Endodermal cell (in vitro differentiated cells): ENCODE measurements around the gene PRR9. TPM values are rescaled to one million over a fixed set of nuclear protein-coding genes. Genes with fewer than 3 reads are reported as not detected.

Experiments
- DNase-seq: peaks from one replicate; pipeline ENCODE4 v3.0.0-alpha.2; 2017
- H3K27ac ChIP-seq: 2 replicates; pipeline ENCODE4 v1.5.1; 2013; ENCODE audit warnings: mild to moderate bottlenecking, low read depth, low read length, moderate library complexity
- H3K27me3 ChIP-seq: 2 replicates; pipeline ENCODE4 v1.6.1; 2013; ENCODE audit warnings: mild to moderate bottlenecking, low read length, moderate library complexity; ENCODE audit not compliant: insufficient read depth, control insufficient read depth, poor library complexity, severe bottlenecking
- H3K36me3 ChIP-seq: 2 replicates; pipeline ENCODE4 v1.7.0; 2013; ENCODE audit warnings: mild to moderate bottlenecking, low read length, moderate library complexity; ENCODE audit not compliant: control insufficient read depth, insufficient read depth
- H3K4me1 ChIP-seq: one replicate; pipeline ENCODE4 v1.7.0; 2013; ENCODE audit warnings: low read length; ENCODE audit not compliant: control insufficient read depth, insufficient read depth
- H3K4me3 ChIP-seq: 2 replicates; pipeline ENCODE4 v1.5.1; 2013; ENCODE audit warnings: mild to moderate bottlenecking, low read length, moderate library complexity
- H3K9ac ChIP-seq: 2 replicates; pipeline ENCODE4 v1.6.1; 2013; ENCODE audit warnings: mild to moderate bottlenecking, low read length, moderate library complexity; ENCODE audit not compliant: poor library complexity, severe bottlenecking; ENCODE audit errors: extremely low read depth
- H3K9me3 ChIP-seq: 2 replicates; pipeline ENCODE4 v1.6.1; 2013; ENCODE audit warnings: mild to moderate bottlenecking, low read length, moderate library complexity; ENCODE audit not compliant: control insufficient read depth
- H3K27ac Mint-ChIP-seq: 2 replicates; pipeline ENCODE4 v1.8.0; 2020; ENCODE audit warnings: mixed read lengths
- H3K27me3 Mint-ChIP-seq: 2 replicates; pipeline ENCODE4 v1.8.0; 2021; ENCODE audit warnings: mild to moderate bottlenecking, mixed read lengths; ENCODE audit not compliant: insufficient read depth
- H3K36me3 Mint-ChIP-seq: 2 replicates; pipeline ENCODE4 v1.8.0; 2020; ENCODE audit warnings: low read depth, mixed read lengths
- H3K4me1 Mint-ChIP-seq: 2 replicates; pipeline ENCODE4 v1.8.0; 2020; ENCODE audit warnings: mixed read lengths
- H3K4me3 Mint-ChIP-seq: 2 replicates; pipeline ENCODE4 v1.8.0; 2020; ENCODE audit warnings: mild to moderate bottlenecking, moderate library complexity, mixed read lengths
- H3K9me3 Mint-ChIP-seq: 2 replicates; pipeline ENCODE4 v1.8.0; 2020; ENCODE audit warnings: mild to moderate bottlenecking, mixed read lengths
- CTCF ChIP-seq: fragments of 200-600 bp; sonication (generic); conservative IDR thresholded peaks from 2 replicates; pipeline ENCODE4 v1.5.0; 2021; ENCODE audit warnings: antibody characterized with exemption, mild to moderate bottlenecking
- WGBS, 2 experiments: methylation state at CpG; one replicate each; pipeline versions ENCODE4 v1.1.5 to v1.1.7; 2013; ENCODE audit warnings: missing lambda C conversion rate in 2 of 2, mixed read lengths in 1 of 2; ENCODE audit not compliant: insufficient coverage in 1 of 2, insufficient read length in 1 of 2; 5-methylcytosine and 5-hydroxymethylcytosine counted together
- total RNA-seq, 2 donors: library from RNA; stranded (reverse); fragmentation: NEBNext Ultra II Directional in 1 of 2; extraction: Animal tissue kit (Norgen Biotek cat#: 25700) in 1 of 2; gene quantifications; 2 replicates in 1 of 2; 3 replicates in 1 of 2; pipeline ENCODE4 v1.2.1, GENCODE V29; 2021

PRR9 gene
- total RNA-seq, 2 donors from 2014 or later: not detected

DNA sequence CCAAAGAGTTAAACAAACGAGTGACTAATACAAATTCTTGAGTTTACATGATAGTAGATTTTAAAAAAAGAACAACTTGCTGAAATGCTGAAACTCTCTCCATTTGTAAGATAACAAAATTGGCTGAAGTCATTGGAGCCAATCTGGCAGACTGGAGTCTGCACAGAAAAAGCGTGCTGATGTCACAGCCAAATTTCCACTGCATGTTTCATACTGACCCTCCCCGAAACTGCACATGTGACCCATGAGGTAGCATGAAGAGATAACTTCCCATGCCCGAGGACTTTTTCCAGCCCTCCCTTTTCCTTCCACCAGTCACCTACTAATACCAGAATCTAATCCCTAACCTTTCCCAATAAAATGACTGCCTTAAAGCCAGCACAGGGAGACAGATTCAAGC lies 15.4 kb upstream of the PRR9 start:
- 74 to 80% methylated on average over 1 to 4 of the region's 4 CpGs for WGBS, 2 experiments
- no peak for DNase-seq
- Mint-ChIP-seq H3K36me3 (no peaks in the 10 kb centered on the region), H3K27me3 (peaks cover 13% of the 10 kb centered on the region), H3K27ac (no peak overlapping the region), H3K4me3 (no peak overlapping the region), H3K4me1 (no peaks in the 10 kb centered on the region), H3K9me3 (no peaks in the 10 kb centered on the region)
- no peaks in the 10 kb centered on the region for H3K4me1 ChIP-seq
- no peak overlapping the region for H3K27ac ChIP-seq
- no peak for TF ChIP-seq CTCF
- no peaks in the 10 kb centered on the region for H3K9me3 ChIP-seq
- H3K36me3 ChIP-seq: no peaks in the 10 kb centered on the region
- no peak overlapping the region for H3K4me3 ChIP-seq
- H3K9ac ChIP-seq: no peak overlapping the region
- H3K27me3 ChIP-seq: no peaks in the 10 kb centered on the region

DNA sequence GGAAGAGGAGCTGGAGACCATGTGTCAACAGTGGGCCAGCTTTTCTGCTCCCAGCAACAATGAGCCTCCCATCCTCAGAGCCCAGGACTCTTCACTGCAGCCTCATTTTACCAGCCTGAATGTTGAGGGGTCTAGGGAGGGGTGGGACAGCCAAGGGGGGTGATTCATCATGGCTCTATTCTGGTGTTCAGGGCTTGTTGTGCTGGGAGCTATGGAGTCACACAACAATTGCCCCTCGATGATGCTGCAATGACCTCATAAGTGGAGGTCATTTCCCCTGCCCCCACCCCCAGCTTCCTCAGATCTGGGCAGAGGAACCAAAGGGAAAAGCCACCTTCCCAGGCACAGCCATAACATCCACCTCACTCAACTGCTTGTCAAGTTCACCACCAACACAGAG lies 14.3 kb upstream of the PRR9 start, which contains the start of gene LELP1:
Gene LELP1, plus strand, starts transcription at position 301 of the 400 bp plus-strand sequence. CDS start 1,278 bp downstream, outside the sequence.
- WGBS, 2 experiments: 79 to 100% methylated on average over 1 of the region's 1 CpG
- H3K4me1 ChIP-seq: no peaks in the 10 kb centered on the region
- Mint-ChIP-seq H3K9me3 (no peaks in the 10 kb centered on the region), H3K27me3 (peaks cover 15% of the 10 kb centered on the region), H3K4me3 (no peak within 1 kb of the TSS), H3K36me3 (no peaks in the 10 kb centered on the region), H3K27ac (no peak within 1 kb of the TSS), H3K4me1 (no peaks in the 10 kb centered on the region)
- no peaks in the 10 kb centered on the region for H3K36me3 ChIP-seq
- H3K4me3 ChIP-seq: no peak within 1 kb of the TSS
- no peak within 1 kb of the TSS for H3K27ac ChIP-seq
- no peaks in the 10 kb centered on the region for H3K27me3 ChIP-seq
- no peak within 1 kb of the TSS for H3K9ac ChIP-seq
- DNase-seq: no peak
- TF ChIP-seq CTCF: no peak
- no peaks in the 10 kb centered on the region for H3K9me3 ChIP-seq

GRCh38 chr1:153206631-153207030 lies 10.8 kb upstream of the PRR9 start:
- Histone ChIP-seq H3K9me3 (no peaks in the 10 kb centered on the region), H3K36me3 (no peaks in the 10 kb centered on the region), H3K27me3 (no peaks in the 10 kb centered on the region), H3K4me3 (no peak overlapping the region), H3K4me1 (no peaks in the 10 kb centered on the region), H3K9ac (no peak overlapping the region), H3K27ac (no peak overlapping the region)
- Mint-ChIP-seq H3K9me3 (no peaks in the 10 kb centered on the region), H3K4me1 (peaks cover 3% of the 10 kb centered on the region), H3K4me3 (no peak overlapping the region), H3K27me3 (peaks cover 17% of the 10 kb centered on the region), H3K27ac (no peak overlapping the region), H3K36me3 (no peaks in the 10 kb centered on the region)
- WGBS, 2 experiments: 77 to 92% methylated on average over 9 of the region's 9 CpGs
- no peak for DNase-seq
- no peak for TF ChIP-seq CTCF
